ENCODE results near the gene PC.
"Not testable (repeated sequence)": the region's sequence is repeated elsewhere in the genome, so short reads cannot be mapped to it uniquely, and the experiment has no call there.

PC gene

GRCh38 chr11:66999555-66999954, 41.4 kb upstream of the PC start:
- Histone ChIP-seq H2AK5ac (ENCODE audit: low read length, severe bottlenecking) (no peak overlapping the region), H2BK120ac (ENCODE audit: low read depth, low read length) (no peak overlapping the region), H2AFZ (ENCODE audit: low read depth, low read length) (no peak overlapping the region), H3K36me3 (ENCODE audit: control insufficient read depth in 1 of 2, insufficient read depth in 2 of 2, low read depth in 1 of 2, low read length in 2 of 2) (no peaks in the 10 kb centered on the region), H3K4me1 (ENCODE audit: control insufficient read depth, insufficient read depth, low read depth, low read length) (peaks cover 2% of the 10 kb centered on the region), H3K27ac (ENCODE audit: low read length, poor library complexity, severe bottlenecking) (no peak overlapping the region), H3K4ac (ENCODE audit: low read depth in 1 of 2, low read length in 2 of 2) (no peak overlapping the region), H3K9ac (ENCODE audit: low read length) (no peak overlapping the region), H2BK15ac (ENCODE audit: low read depth, poor library complexity, severe bottlenecking) (no peak overlapping the region), H3K23ac (ENCODE audit: low read length in 2 of 2) (no peak overlapping the region), H3K79me1 (replicated peaks; ENCODE audit: low read length, poor library complexity, severe bottlenecking) (no peaks in the 10 kb centered on the region), H2BK5ac (ENCODE audit: low read depth, low read length, poor library complexity, severe bottlenecking) (no peak overlapping the region), H3K4me3 (ENCODE audit: insufficient read depth in 1 of 2, low read depth in 1 of 2, low read length in 2 of 2) (no peak overlapping the region), H4K91ac (ENCODE audit: low read length) (no peak overlapping the region), H4K8ac (ENCODE audit: low read length) (no peak overlapping the region), H3K18ac (ENCODE audit: low read depth in 1 of 2, low read length in 2 of 2) (no peak overlapping the region), H3K9me3 (ENCODE audit: control insufficient read depth, low read length) (no peaks in the 10 kb centered on the region), H3K27me3 (ENCODE audit: control insufficient read depth in 1 of 2, insufficient read depth in 1 of 2, low read length in 2 of 2) (no peaks in the 10 kb centered on the region), H3K4me2 (ENCODE audit: low read length, poor library complexity, severe bottlenecking) (no peak overlapping the region), H2BK12ac (ENCODE audit: low read length in 2 of 2) (no peak overlapping the region), H3K14ac (ENCODE audit: low read length in 2 of 2) (no peak overlapping the region)
- no peak for DNase-seq
- WGBS: 92% methylated on average over 5 of the region's 7 CpGs

GRCh38 chr11:66996609-66997273, 38.6 kb upstream of the PC start:
- H3K9me3 ChIP-seq (ENCODE audit: control insufficient read depth, low read length): no peaks in the 10 kb centered on the region
- no peak overlapping the region for H3K4me2 ChIP-seq (ENCODE audit: low read length, poor library complexity, severe bottlenecking)
- H2BK12ac ChIP-seq (ENCODE audit: low read length in 2 of 2): peak overlapping the region in 1 of 2 experiments; percentile 78
- no peak overlapping the region for H2BK5ac ChIP-seq (ENCODE audit: low read depth, low read length, poor library complexity, severe bottlenecking)
- DNase-seq: peak; percentile 82
- no peak overlapping the region for H2AK5ac ChIP-seq (ENCODE audit: low read length, severe bottlenecking)
- H3K4me1 ChIP-seq (ENCODE audit: control insufficient read depth, insufficient read depth, low read depth, low read length): peaks cover 2% of the 10 kb centered on the region
- no peak overlapping the region for H3K27ac ChIP-seq (ENCODE audit: low read length, poor library complexity, severe bottlenecking)
- H3K4ac ChIP-seq (ENCODE audit: low read depth in 1 of 2, low read length in 2 of 2): no peak overlapping the region
- no peak overlapping the region for H2BK120ac ChIP-seq (ENCODE audit: low read depth, low read length)
- H3K79me1 ChIP-seq (replicated peaks; ENCODE audit: low read length, poor library complexity, severe bottlenecking): no peaks in the 10 kb centered on the region
- WGBS: 56% methylated on average over 8 of the region's 8 CpGs
- H4K8ac ChIP-seq (ENCODE audit: low read length): peak overlapping the region; percentile 76
- peak overlapping the region; percentile 49 to 58 for H3K18ac ChIP-seq (ENCODE audit: low read depth in 1 of 2, low read length in 2 of 2)
- H3K14ac ChIP-seq (ENCODE audit: low read length in 2 of 2): no peak overlapping the region
- H4K91ac ChIP-seq (ENCODE audit: low read length): no peak overlapping the region
- H3K9ac ChIP-seq (ENCODE audit: low read length): no peak overlapping the region
- H2BK15ac ChIP-seq (ENCODE audit: low read depth, poor library complexity, severe bottlenecking): no peak overlapping the region
- H3K36me3 ChIP-seq (ENCODE audit: control insufficient read depth in 1 of 2, insufficient read depth in 2 of 2, low read depth in 1 of 2, low read length in 2 of 2): no peaks in the 10 kb centered on the region
- H3K23ac ChIP-seq (ENCODE audit: low read length in 2 of 2): no peak overlapping the region
- H3K27me3 ChIP-seq (ENCODE audit: control insufficient read depth in 1 of 2, insufficient read depth in 1 of 2, low read length in 2 of 2): no peaks in the 10 kb centered on the region
- H3K4me3 ChIP-seq (ENCODE audit: insufficient read depth in 1 of 2, low read depth in 1 of 2, low read length in 2 of 2): no peak overlapping the region
- H2AFZ ChIP-seq (ENCODE audit: low read depth, low read length): no peak overlapping the region

DNA sequence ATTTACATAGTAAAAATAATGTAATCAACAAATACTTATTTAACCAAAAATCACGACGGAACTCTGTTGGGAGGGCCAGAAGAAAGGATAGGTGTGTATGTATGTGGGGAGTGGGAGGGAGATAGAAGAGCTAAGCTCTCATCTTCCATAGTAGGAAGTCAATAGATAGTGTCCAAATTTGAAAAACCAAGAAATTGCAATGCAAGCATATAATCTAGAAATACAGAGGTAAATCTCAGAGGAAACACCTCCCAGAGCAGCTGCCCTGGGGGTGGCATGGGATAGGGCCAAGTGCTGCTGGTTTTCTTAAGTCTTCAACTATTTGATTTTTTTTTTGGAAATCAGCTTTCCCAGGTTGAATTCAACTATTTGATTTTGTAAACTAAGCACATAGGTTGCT, 33.9 kb upstream of the PC start:
- no peak overlapping the region for H4K8ac ChIP-seq (ENCODE audit: low read length)
- H2BK5ac ChIP-seq (ENCODE audit: low read depth, low read length, poor library complexity, severe bottlenecking): no peak overlapping the region
- H2BK120ac ChIP-seq (ENCODE audit: low read depth, low read length): no peak overlapping the region
- no peak overlapping the region for H2AK5ac ChIP-seq (ENCODE audit: low read length, severe bottlenecking)
- H3K4me2 ChIP-seq (ENCODE audit: low read length, poor library complexity, severe bottlenecking): no peak overlapping the region
- H3K18ac ChIP-seq (ENCODE audit: low read depth in 1 of 2, low read length in 2 of 2): no peak overlapping the region
- H3K23ac ChIP-seq (ENCODE audit: low read length in 2 of 2): no peak overlapping the region
- H4K91ac ChIP-seq (ENCODE audit: low read length): no peak overlapping the region
- H3K4me3 ChIP-seq (ENCODE audit: insufficient read depth in 1 of 2, low read depth in 1 of 2, low read length in 2 of 2): no peak overlapping the region
- WGBS: no CpG with 5 or more reads among the region's 2 CpGs
- H3K27ac ChIP-seq (ENCODE audit: low read length, poor library complexity, severe bottlenecking): no peak overlapping the region
- no peaks in the 10 kb centered on the region for H3K27me3 ChIP-seq (ENCODE audit: control insufficient read depth in 1 of 2, insufficient read depth in 1 of 2, low read length in 2 of 2)
- no peak overlapping the region for H3K14ac ChIP-seq (ENCODE audit: low read length in 2 of 2)
- DNase-seq: no peak
- no peak overlapping the region for H2BK12ac ChIP-seq (ENCODE audit: low read length in 2 of 2)
- no peak overlapping the region for H3K4ac ChIP-seq (ENCODE audit: low read depth in 1 of 2, low read length in 2 of 2)
- H2BK15ac ChIP-seq (ENCODE audit: low read depth, poor library complexity, severe bottlenecking): no peak overlapping the region
- no peaks in the 10 kb centered on the region for H3K9me3 ChIP-seq (ENCODE audit: control insufficient read depth, low read length)
- H3K4me1 ChIP-seq (ENCODE audit: control insufficient read depth, insufficient read depth, low read depth, low read length): peaks cover 6% of the 10 kb centered on the region
- H3K9ac ChIP-seq (ENCODE audit: low read length): no peak overlapping the region
- H3K36me3 ChIP-seq (ENCODE audit: control insufficient read depth in 1 of 2, insufficient read depth in 2 of 2, low read depth in 1 of 2, low read length in 2 of 2): no peaks in the 10 kb centered on the region
- H2AFZ ChIP-seq (ENCODE audit: low read depth, low read length): no peak overlapping the region
- H3K79me1 ChIP-seq (replicated peaks; ENCODE audit: low read length, poor library complexity, severe bottlenecking): no peaks in the 10 kb centered on the region

GRCh38 chr11:66989360-66989759, 31.2 kb upstream of the PC start:
- H3K9me3 ChIP-seq (ENCODE audit: control insufficient read depth, low read length); H3K14ac ChIP-seq (ENCODE audit: low read length in 2 of 2); H2BK12ac ChIP-seq (ENCODE audit: low read length in 2 of 2); DNase-seq; H3K27me3 ChIP-seq (ENCODE audit: control insufficient read depth in 1 of 2, insufficient read depth in 1 of 2, low read length in 2 of 2); H3K4me2 ChIP-seq (ENCODE audit: low read length, poor library complexity, severe bottlenecking); H2BK15ac ChIP-seq (ENCODE audit: low read depth, poor library complexity, severe bottlenecking); H3K4ac ChIP-seq (ENCODE audit: low read depth in 1 of 2, low read length in 2 of 2); H3K23ac ChIP-seq (ENCODE audit: low read length in 2 of 2); H3K4me3 ChIP-seq (ENCODE audit: insufficient read depth in 1 of 2, low read depth in 1 of 2, low read length in 2 of 2); H2AK5ac ChIP-seq (ENCODE audit: low read length, severe bottlenecking); H3K36me3 ChIP-seq (ENCODE audit: control insufficient read depth in 1 of 2, insufficient read depth in 2 of 2, low read depth in 1 of 2, low read length in 2 of 2); H3K4me1 ChIP-seq (ENCODE audit: control insufficient read depth, insufficient read depth, low read depth, low read length); H3K18ac ChIP-seq (ENCODE audit: low read depth in 1 of 2, low read length in 2 of 2); H4K91ac ChIP-seq (ENCODE audit: low read length); H2AFZ ChIP-seq (ENCODE audit: low read depth, low read length); H2BK120ac ChIP-seq (ENCODE audit: low read depth, low read length); H2BK5ac ChIP-seq (ENCODE audit: low read depth, low read length, poor library complexity, severe bottlenecking); H4K8ac ChIP-seq (ENCODE audit: low read length); H3K79me1 ChIP-seq (replicated peaks; ENCODE audit: low read length, poor library complexity, severe bottlenecking); H3K9ac ChIP-seq (ENCODE audit: low read length); H3K27ac ChIP-seq (ENCODE audit: low read length, poor library complexity, severe bottlenecking): not testable (repeated sequence)
- 95% methylated on average over 8 of the region's 9 CpGs for WGBS
